ENCODE measurements around the gene PRM2. TPM values are rescaled to one million over a fixed set of nuclear protein-coding genes. Genes with fewer than 3 reads are reported as not detected.
A peak's percentile ranks its signal among the peaks of the same experiment; 100 is the strongest.
"Not testable (repeated sequence)": the region's sequence is repeated elsewhere in the genome, so short reads cannot be mapped to it uniquely, and the experiment has no call there.

Gene PRM2
- total and polyA plus RNA-seq, 7 donors = not detected

GRCh38 chr16:11299865-11300559 lies 23.7 kb upstream of the PRM2 start:
- no peaks in the 10 kb centered on the region for H3K9me3 ChIP-seq
- H3K4me3 ChIP-seq = no peak overlapping the region
- no peak for TF ChIP-seq CTCF (IDR thresholded peaks at IDR 0.05)
- WGBS, 3 donors = 90% methylated on average over 6 of the region's 6 CpGs
- H3K27ac ChIP-seq = no peak overlapping the region
- intact Hi-C loops (cut with DNase I) = no loop called here
- no peaks in the 10 kb centered on the region for H3K36me3 ChIP-seq (ENCODE audit: insufficient read depth in 1 of 2, low read depth in 1 of 2)
- DNase-seq (no peak), ATAC-seq (no peak)
- H3K4me1 ChIP-seq = peaks cover 12% of the 10 kb centered on the region
- H3K27me3 ChIP-seq (ENCODE audit: insufficient read depth in 3 of 3, low read length in 2 of 3) = no peaks in the 10 kb centered on the region

- DNase-seq; intact Hi-C loops (cut with DNase I); H3K9me3 ChIP-seq; H3K36me3 ChIP-seq (ENCODE audit: insufficient read depth in 1 of 2, low read depth in 1 of 2); H3K27ac ChIP-seq; H3K27me3 ChIP-seq (ENCODE audit: insufficient read depth in 3 of 3, low read length in 2 of 3); H3K4me3 ChIP-seq; ATAC-seq: not testable (repeated sequence)
- peaks cover 12% of the 10 kb centered on the region for H3K4me1 ChIP-seq
- WGBS, 3 donors = 90 to 92% (median 90%) methylated on average over 13 of the region's 13 CpGs
These were observed 22.8 kb upstream of the PRM2 start for GRCh38 chr16:11298950-11299547.

GRCh38 chr16:11298143-11298900 lies 22.0 kb upstream of the PRM2 start:
- 75 to 93% (median 87%) methylated on average over 5 of the region's 5 CpGs for WGBS, 3 donors
- DNase-seq (no peak), ATAC-seq (no peak)
- no peak for TF ChIP-seq CTCF (IDR thresholded peaks at IDR 0.05)
- H3K27ac ChIP-seq = no peak overlapping the region
- peaks cover 12% of the 10 kb centered on the region for H3K4me1 ChIP-seq
- peak overlapping the region; percentile 32 for H3K4me3 ChIP-seq
- intact Hi-C loops (cut with DNase I) = no loop called here
- no peaks in the 10 kb centered on the region for H3K27me3 ChIP-seq (ENCODE audit: insufficient read depth in 3 of 3, low read length in 2 of 3)
- H3K36me3 ChIP-seq (ENCODE audit: insufficient read depth in 1 of 2, low read depth in 1 of 2) = no peaks in the 10 kb centered on the region
- no peaks in the 10 kb centered on the region for H3K9me3 ChIP-seq

- ATAC-seq (peak; percentile 83 to 97 (median 96)), DNase-seq (peak; percentile 62 to 83)
- Histone ChIP-seq H3K9me3 (no peaks in the 10 kb centered on the region), H3K36me3 (ENCODE audit: insufficient read depth in 1 of 2, low read depth in 1 of 2) (no peaks in the 10 kb centered on the region), H3K4me3 (peak overlapping the region; percentile 32), H3K27ac (peak overlapping the region; percentile 10), H3K27me3 (ENCODE audit: insufficient read depth in 3 of 3, low read length in 2 of 3) (no peaks in the 10 kb centered on the region), H3K4me1 (peaks cover 12% of the 10 kb centered on the region)
- intact Hi-C loops (cut with DNase I) = no loop called here
- WGBS, 3 donors = 10 to 21% (median 13%) methylated on average over 17 to 19 of the region's 19 CpGs
- peak; percentile 23 for TF ChIP-seq CTCF (IDR thresholded peaks at IDR 0.05)
These were observed 21.3 kb upstream of the PRM2 start for GRCh38 chr16:11297492-11298142.

All from psoas muscle (tissue), 8 donors.